ENCODE data around the gene CHD2. TPM values are rescaled to one million over a fixed set of nuclear protein-coding genes. Genes with fewer than 3 reads are reported as not detected.
A peak's percentile ranks its signal among the peaks of the same experiment; 100 is the strongest.

CHD2 gene
- total RNA-seq, 1 donor from 2014 or later: 105 TPM

- no peak for TF ChIP-seq EZH2 (IDR thresholded peaks at IDR 0.05; ENCODE audit: insufficient read depth, low read length)
- no peak for TF ChIP-seq CTCF (IDR thresholded peaks at IDR 0.05; ENCODE audit: insufficient read depth, low read depth, low read length)
- H4K20me1 ChIP-seq (ENCODE audit: insufficient read depth, low read length): peaks cover 68% of the 10 kb centered on the region
- no peak overlapping the region for H3K27ac ChIP-seq (ENCODE audit: low read depth, low read length)
- H3K4me3 ChIP-seq (ENCODE audit: insufficient read depth, low read depth, low read length): no peak overlapping the region
- Mint-ChIP-seq H3K9me3 (ENCODE audit: unreplicated experiment) (no peaks in the 10 kb centered on the region), H3K27me3 (ENCODE audit: low read depth, unreplicated experiment) (no peaks in the 10 kb centered on the region), H3K27ac (ENCODE audit: unreplicated experiment) (peak overlapping the region; percentile 67), H3K36me3 (ENCODE audit: low read depth, unreplicated experiment) (peaks cover 23% of the 10 kb centered on the region), H3K4me3 (ENCODE audit: unreplicated experiment) (no peak overlapping the region), H3K4me1 (ENCODE audit: low read depth, unreplicated experiment) (peaks cover 72% of the 10 kb centered on the region)
- H3K4me1 ChIP-seq (ENCODE audit: insufficient read depth, low read length): peaks cover 22% of the 10 kb centered on the region
- FAIRE-seq (no peak), DNase-seq (ENCODE audit: low read depth) (no peak)
- H3K9me3 ChIP-seq (ENCODE audit: insufficient read depth, low read depth, low read length): no peaks in the 10 kb centered on the region
- H3K4me2 ChIP-seq (ENCODE audit: low read length): no peak overlapping the region
- no peak overlapping the region for H2AFZ ChIP-seq (ENCODE audit: low read depth, low read length)
- H3K9ac ChIP-seq (ENCODE audit: low read length): no peak overlapping the region
- H3K79me2 ChIP-seq (ENCODE audit: insufficient read depth, low read length): peaks cover 100% of the 10 kb centered on the region
- H3K36me3 ChIP-seq (ENCODE audit: insufficient read depth, low read length): peaks cover 63% of the 10 kb centered on the region
- no peaks in the 10 kb centered on the region for H3K27me3 ChIP-seq (ENCODE audit: insufficient read depth, low read length)
Observed at GRCh38 chr15:92924216-92924615, 24.1 kb downstream of the CHD2 start.

GRCh38 chr15:92925454-92925853 is 25.3 kb downstream of the CHD2 start:
- Histone ChIP-seq H2AFZ (ENCODE audit: low read depth, low read length) (no peak overlapping the region), H3K4me1 (ENCODE audit: insufficient read depth, low read length) (peaks cover 35% of the 10 kb centered on the region), H3K4me2 (ENCODE audit: low read length) (no peak overlapping the region), H4K20me1 (ENCODE audit: insufficient read depth, low read length) (peaks cover 74% of the 10 kb centered on the region), H3K27ac (ENCODE audit: low read depth, low read length) (no peak overlapping the region), H3K79me2 (ENCODE audit: insufficient read depth, low read length) (peaks cover 98% of the 10 kb centered on the region), H3K4me3 (ENCODE audit: insufficient read depth, low read depth, low read length) (no peak overlapping the region), H3K9me3 (ENCODE audit: insufficient read depth, low read depth, low read length) (no peaks in the 10 kb centered on the region), H3K27me3 (ENCODE audit: insufficient read depth, low read length) (no peaks in the 10 kb centered on the region), H3K36me3 (ENCODE audit: insufficient read depth, low read length) (peaks cover 71% of the 10 kb centered on the region), H3K9ac (ENCODE audit: low read length) (no peak overlapping the region)
- H3K27me3 Mint-ChIP-seq (ENCODE audit: low read depth, unreplicated experiment): no peaks in the 10 kb centered on the region
- TF ChIP-seq EZH2 (IDR thresholded peaks at IDR 0.05; ENCODE audit: insufficient read depth, low read length) (no peak), CTCF (IDR thresholded peaks at IDR 0.05; ENCODE audit: insufficient read depth, low read depth, low read length) (no peak)
- FAIRE-seq (no peak), DNase-seq (ENCODE audit: low read depth) (no peak)
- H3K4me1 Mint-ChIP-seq (ENCODE audit: low read depth, unreplicated experiment): peaks cover 74% of the 10 kb centered on the region
- H3K4me3 Mint-ChIP-seq (ENCODE audit: unreplicated experiment): no peak overlapping the region
- no peaks in the 10 kb centered on the region for H3K9me3 Mint-ChIP-seq (ENCODE audit: unreplicated experiment)
- H3K36me3 Mint-ChIP-seq (ENCODE audit: low read depth, unreplicated experiment): peaks cover 25% of the 10 kb centered on the region
- peak overlapping the region; percentile 38 for H3K27ac Mint-ChIP-seq (ENCODE audit: unreplicated experiment)

GRCh38 chr15:92928225-92928750 is 28.2 kb downstream of the CHD2 start:
- H4K20me1 ChIP-seq (ENCODE audit: insufficient read depth, low read length): peaks cover 60% of the 10 kb centered on the region
- Mint-ChIP-seq H3K27me3 (ENCODE audit: low read depth, unreplicated experiment) (no peaks in the 10 kb centered on the region), H3K4me3 (ENCODE audit: unreplicated experiment) (no peak overlapping the region), H3K36me3 (ENCODE audit: low read depth, unreplicated experiment) (peaks cover 25% of the 10 kb centered on the region), H3K9me3 (ENCODE audit: unreplicated experiment) (no peaks in the 10 kb centered on the region), H3K27ac (ENCODE audit: unreplicated experiment) (peak overlapping the region; percentile 81), H3K4me1 (ENCODE audit: low read depth, unreplicated experiment) (peaks cover 58% of the 10 kb centered on the region)
- no peak overlapping the region for H3K4me2 ChIP-seq (ENCODE audit: low read length)
- H3K9me3 ChIP-seq (ENCODE audit: insufficient read depth, low read depth, low read length): no peaks in the 10 kb centered on the region
- H3K4me1 ChIP-seq (ENCODE audit: insufficient read depth, low read length): peaks cover 30% of the 10 kb centered on the region
- DNase-seq (ENCODE audit: low read depth): no peak
- TF ChIP-seq EZH2 (IDR thresholded peaks at IDR 0.05; ENCODE audit: insufficient read depth, low read length) (no peak), CTCF (IDR thresholded peaks at IDR 0.05; ENCODE audit: insufficient read depth, low read depth, low read length) (no peak)
- FAIRE-seq: no peak
- H3K79me2 ChIP-seq (ENCODE audit: insufficient read depth, low read length): peaks cover 92% of the 10 kb centered on the region
- H3K9ac ChIP-seq (ENCODE audit: low read length): no peak overlapping the region
- no peak overlapping the region for H2AFZ ChIP-seq (ENCODE audit: low read depth, low read length)
- no peak overlapping the region for H3K27ac ChIP-seq (ENCODE audit: low read depth, low read length)
- H3K4me3 ChIP-seq (ENCODE audit: insufficient read depth, low read depth, low read length): no peak overlapping the region
- H3K27me3 ChIP-seq (ENCODE audit: insufficient read depth, low read length): no peaks in the 10 kb centered on the region
- peaks cover 72% of the 10 kb centered on the region for H3K36me3 ChIP-seq (ENCODE audit: insufficient read depth, low read length)

Measured in astrocyte (in vitro differentiated cells and primary cell).